ENCODE data around the gene ARHGEF26.

DNA sequence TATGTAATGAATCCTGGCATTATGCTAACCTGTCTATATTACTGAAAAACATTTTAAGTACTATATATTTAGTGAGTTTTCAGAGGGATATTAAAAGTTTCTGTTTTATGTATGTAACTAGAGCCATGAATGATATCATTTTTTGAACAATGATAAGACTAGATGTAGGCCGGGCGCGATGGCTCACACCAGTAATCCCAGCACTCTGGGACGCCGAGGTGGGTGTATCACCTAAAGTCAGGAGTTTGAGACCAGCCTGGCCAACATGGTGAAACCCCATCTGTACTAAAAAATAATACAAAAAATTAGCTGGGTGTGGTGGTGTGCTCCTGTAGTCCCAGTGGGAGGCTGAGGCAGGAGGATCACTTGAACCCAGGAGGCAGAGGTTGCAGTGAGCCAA lies 169.0 kb downstream of the ARHGEF26 start:
- TF ChIP-seq POLR2A (IDR thresholded peaks at IDR 0.05; ENCODE audit: low read depth, low read length) = no peak
- TF ChIP-seq POLR2AphosphoS5 (IDR thresholded peaks at IDR 0.05; ENCODE audit: low read depth, low read length) = no peak
- no peak for TF ChIP-seq TAF1 (IDR thresholded peaks at IDR 0.05; ENCODE audit: low read depth, low read length)
- TF ChIP-seq SPI1 (IDR thresholded peaks at IDR 0.05; ENCODE audit: low read depth, low read length) = no peak
- TF ChIP-seq POU2F2 (IDR thresholded peaks at IDR 0.05; ENCODE audit: low read depth, low read length) = no peak
